ENCODE results near the gene GPLD1. TPM values are rescaled to one million over a fixed set of nuclear protein-coding genes. Genes with fewer than 3 reads are reported as not detected.

The GPLD1 gene
- total RNA-seq, 6 experiments from 2014 or later, result 19.9 to 53.0 (median 38.9) TPM

- H3K9me3 ChIP-seq, result no peaks in the 10 kb centered on the region
- H3K27ac ChIP-seq, result no peak overlapping the region
- no peak for ATAC-seq
- 50% methylated on average over 8 of the region's 9 CpGs for WGBS (ENCODE audit: insufficient coverage, low coverage, low lambda C conversion rate, missing lambda C conversion rate)
- no peak overlapping the region for H3K4me3 ChIP-seq
- intact Hi-C loops (cut with DNase I), result no loop called here
- H3K4me1 ChIP-seq, result no peaks in the 10 kb centered on the region
- H3K36me3 ChIP-seq, result peaks cover 0 to 66% (median 14%) of the 10 kb centered on the region in 4 donors
- no peak for TF ChIP-seq POLR2A (IDR thresholded peaks at IDR 0.05)
- TF ChIP-seq, protein P1, sequence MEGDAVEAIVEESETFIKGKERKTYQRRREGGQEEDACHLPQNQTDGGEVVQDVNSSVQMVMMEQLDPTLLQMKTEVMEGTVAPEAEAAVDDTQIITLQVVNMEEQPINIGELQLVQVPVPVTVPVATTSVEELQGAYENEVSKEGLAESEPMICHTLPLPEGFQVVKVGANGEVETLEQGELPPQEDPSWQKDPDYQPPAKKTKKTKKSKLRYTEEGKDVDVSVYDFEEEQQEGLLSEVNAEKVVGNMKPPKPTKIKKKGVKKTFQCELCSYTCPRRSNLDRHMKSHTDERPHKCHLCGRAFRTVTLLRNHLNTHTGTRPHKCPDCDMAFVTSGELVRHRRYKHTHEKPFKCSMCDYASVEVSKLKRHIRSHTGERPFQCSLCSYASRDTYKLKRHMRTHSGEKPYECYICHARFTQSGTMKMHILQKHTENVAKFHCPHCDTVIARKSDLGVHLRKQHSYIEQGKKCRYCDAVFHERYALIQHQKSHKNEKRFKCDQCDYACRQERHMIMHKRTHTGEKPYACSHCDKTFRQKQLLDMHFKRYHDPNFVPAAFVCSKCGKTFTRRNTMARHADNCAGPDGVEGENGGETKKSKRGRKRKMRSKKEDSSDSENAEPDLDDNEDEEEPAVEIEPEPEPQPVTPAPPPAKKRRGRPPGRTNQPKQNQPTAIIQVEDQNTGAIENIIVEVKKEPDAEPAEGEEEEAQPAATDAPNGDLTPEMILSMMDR (IDR thresholded peaks at IDR 0.05), result no peak
- no peaks in the 10 kb centered on the region for H3K27me3 ChIP-seq
- no peak for DNase-seq
Measured at GRCh38 chr6:24448828-24449525, 40.4 kb downstream of the GPLD1 start.

DNA sequence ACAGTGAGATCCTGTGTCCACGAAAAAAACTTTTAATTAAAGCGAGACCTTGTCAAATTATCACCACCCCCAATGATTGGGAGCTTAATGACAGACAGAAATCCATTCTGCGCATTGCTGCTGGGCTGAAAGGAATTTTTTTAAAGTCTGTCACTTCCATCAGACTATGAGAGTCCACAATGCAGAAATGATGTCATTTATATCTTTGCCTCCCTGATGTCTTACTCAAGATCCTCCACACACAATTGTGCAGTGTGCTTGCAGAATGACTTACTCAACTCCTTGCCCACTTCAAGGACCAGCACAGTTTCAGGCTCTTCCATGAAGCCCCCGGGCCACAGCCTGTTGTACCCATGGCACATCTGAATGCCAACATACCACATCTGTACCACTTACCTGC lies 41.0 kb downstream of the GPLD1 start:
- H3K4me3 ChIP-seq, result no peak overlapping the region
- TF ChIP-seq, protein P1 (IDR thresholded peaks at IDR 0.05), result no peak
- no peak for TF ChIP-seq POLR2A (IDR thresholded peaks at IDR 0.05)
- H3K27ac ChIP-seq, result no peak overlapping the region
- intact Hi-C loops (cut with DNase I), result no loop called here
- no peaks in the 10 kb centered on the region for H3K27me3 ChIP-seq
- H3K36me3 ChIP-seq, result peaks cover 0 to 68% (median 14%) of the 10 kb centered on the region in 4 donors
- no peak for DNase-seq
- no peaks in the 10 kb centered on the region for H3K9me3 ChIP-seq
- no peak for ATAC-seq
- 72% methylated on average over 3 of the region's 4 CpGs for WGBS (ENCODE audit: insufficient coverage, low coverage, low lambda C conversion rate, missing lambda C conversion rate)
- H3K4me1 ChIP-seq, result no peaks in the 10 kb centered on the region

DNA sequence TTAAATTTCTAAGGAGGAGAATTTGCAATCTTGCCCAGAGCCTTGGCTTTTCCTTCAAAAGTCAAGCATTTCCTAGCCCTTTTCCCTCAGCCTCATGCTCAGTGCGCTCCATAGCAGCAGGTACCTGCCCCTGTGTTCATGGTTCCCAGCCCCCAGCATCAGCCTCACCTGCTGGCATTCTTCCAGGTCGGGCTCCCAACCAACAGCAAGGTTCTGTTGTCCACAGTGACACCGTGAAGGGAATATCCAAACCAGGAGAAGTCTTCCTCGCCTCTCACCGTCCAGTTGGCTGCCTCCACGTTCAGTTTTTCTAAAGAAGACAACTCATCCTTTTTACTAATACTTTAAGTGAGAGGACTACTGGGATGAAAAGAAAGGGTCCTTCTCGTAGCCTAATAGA lies 42.7 kb downstream of the GPLD1 start:
- TF ChIP-seq, protein P1 (IDR thresholded peaks at IDR 0.05), result no peak
- no peak for TF ChIP-seq POLR2A (IDR thresholded peaks at IDR 0.05)
- intact Hi-C loops (cut with DNase I), result no loop called here

GRCh38 chr6:24445704-24446103 lies 43.7 kb downstream of the GPLD1 start:
- DNase-seq (no peak), ATAC-seq (no peak)
- 100% methylated on average over 2 of the region's 4 CpGs for WGBS (ENCODE audit: insufficient coverage, low coverage, low lambda C conversion rate, missing lambda C conversion rate)
- H3K27me3 ChIP-seq, result no peaks in the 10 kb centered on the region
- TF ChIP-seq POLR2A (IDR thresholded peaks at IDR 0.05), result no peak
- TF ChIP-seq, protein P1 (IDR thresholded peaks at IDR 0.05), result no peak
- H3K27ac ChIP-seq, result no peak overlapping the region
- H3K9me3 ChIP-seq, result no peaks in the 10 kb centered on the region
- H3K4me3 ChIP-seq, result no peak overlapping the region
- no peaks in the 10 kb centered on the region for H3K4me1 ChIP-seq
- peaks cover 0 to 80% (median 14%) of the 10 kb centered on the region in 4 donors for H3K36me3 ChIP-seq
- intact Hi-C loops (cut with DNase I), result no loop called here

More for the DNA sequence above, 42.7 kb downstream of the GPLD1 start:
- Histone ChIP-seq H3K27me3 (no peaks in the 10 kb centered on the region), H3K4me3 (no peak overlapping the region), H3K9me3 (no peaks in the 10 kb centered on the region), H3K4me1 (no peaks in the 10 kb centered on the region), H3K36me3 (peaks cover 0 to 72% (median 14%) of the 10 kb centered on the region in 4 donors), H3K27ac (no peak overlapping the region)
- no peak for DNase-seq
- 69% methylated on average over 5 of the region's 7 CpGs for WGBS (ENCODE audit: insufficient coverage, low coverage, low lambda C conversion rate, missing lambda C conversion rate)
- no peak for ATAC-seq

All from right lobe of liver (tissue), 6 donors.